GM12878 (cell line): ENCODE results near the gene MTRF1L.

Experiments
- CREB1 ChIP-seq: IDR thresholded peaks from 2 replicates; pipeline ENCODE4 v1.6.1; 2012; ENCODE audit warnings: low read depth, mild to moderate bottlenecking, inconsistent platforms
- GABPA ChIP-seq: IDR thresholded peaks from 2 replicates; pipeline ENCODE4 v1.6.1; 2014; ENCODE audit warnings: antibody characterized with exemption, low read depth, mild to moderate bottlenecking, inconsistent platforms
- HDAC2 ChIP-seq: fragments of 200-600 bp; sonication (generic); IDR thresholded peaks from 2 replicates; pipeline ENCODE4 v1.6.1; 2017
- NRF1 ChIP-seq: conservative IDR thresholded peaks from 2 replicates; pipeline ENCODE4 v1.6.1; 2011; ENCODE audit warnings: mild to moderate bottlenecking, low read depth, low read length, improper control_type of control experiment
- TF ChIP-seq, protein P1 (sequence below), 3 experiments: IDR thresholded peaks in 2 of 3; conservative IDR thresholded peaks in 1 of 3; 2 replicates each; pipeline ENCODE4 v1.5.1; 2011; ENCODE audit warnings: low read depth in 3 of 3, low read length in 3 of 3, mild to moderate bottlenecking in 3 of 3, control low read depth in 2 of 3, moderate library complexity in 2 of 3, inconsistent platforms in 1 of 3, mixed read lengths in 1 of 3; ENCODE audit not compliant: control insufficient read depth in 2 of 3, insufficient read depth in 1 of 3; ENCODE audit errors: extremely low read depth in 1 of 3

DNA sequence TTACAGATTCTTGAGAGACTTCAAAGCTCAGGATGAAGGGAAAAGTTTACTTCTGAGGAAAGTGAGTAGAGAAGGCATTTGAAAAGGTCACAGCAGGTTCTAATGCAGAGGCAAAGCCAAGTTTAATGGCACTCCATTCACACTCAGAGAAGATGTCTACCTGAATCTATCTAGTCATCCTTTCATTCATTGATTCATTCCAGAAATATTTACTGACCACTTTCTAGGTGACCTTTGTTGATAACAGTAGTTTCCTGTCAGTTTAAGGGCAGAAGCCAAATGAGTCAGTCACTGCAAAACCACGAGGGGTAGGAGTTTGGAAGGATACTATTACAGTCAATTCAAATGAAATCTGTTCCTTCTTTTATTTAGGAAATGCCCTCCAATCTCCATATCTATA is 50.5 kb downstream of the MTRF1L start:
- no peak for TF ChIP-seq NRF1
- no peak for TF ChIP-seq HDAC2
- TF ChIP-seq, protein P1, sequence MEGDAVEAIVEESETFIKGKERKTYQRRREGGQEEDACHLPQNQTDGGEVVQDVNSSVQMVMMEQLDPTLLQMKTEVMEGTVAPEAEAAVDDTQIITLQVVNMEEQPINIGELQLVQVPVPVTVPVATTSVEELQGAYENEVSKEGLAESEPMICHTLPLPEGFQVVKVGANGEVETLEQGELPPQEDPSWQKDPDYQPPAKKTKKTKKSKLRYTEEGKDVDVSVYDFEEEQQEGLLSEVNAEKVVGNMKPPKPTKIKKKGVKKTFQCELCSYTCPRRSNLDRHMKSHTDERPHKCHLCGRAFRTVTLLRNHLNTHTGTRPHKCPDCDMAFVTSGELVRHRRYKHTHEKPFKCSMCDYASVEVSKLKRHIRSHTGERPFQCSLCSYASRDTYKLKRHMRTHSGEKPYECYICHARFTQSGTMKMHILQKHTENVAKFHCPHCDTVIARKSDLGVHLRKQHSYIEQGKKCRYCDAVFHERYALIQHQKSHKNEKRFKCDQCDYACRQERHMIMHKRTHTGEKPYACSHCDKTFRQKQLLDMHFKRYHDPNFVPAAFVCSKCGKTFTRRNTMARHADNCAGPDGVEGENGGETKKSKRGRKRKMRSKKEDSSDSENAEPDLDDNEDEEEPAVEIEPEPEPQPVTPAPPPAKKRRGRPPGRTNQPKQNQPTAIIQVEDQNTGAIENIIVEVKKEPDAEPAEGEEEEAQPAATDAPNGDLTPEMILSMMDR (IDR thresholded peaks at IDR 0.05 in 2 of 3, conservative IDR thresholded peaks at IDR 0.05 in 1 of 3; ENCODE audit: control insufficient read depth in 2 of 3, extremely low read depth in 1 of 3, insufficient read depth in 1 of 3, low read depth in 3 of 3, low read length in 3 of 3): no peak
- TF ChIP-seq CREB1: no peak
- TF ChIP-seq GABPA: no peak
